ENCODE results near the gene FCHSD2. TPM values are rescaled to one million over a fixed set of nuclear protein-coding genes. Genes with fewer than 3 reads are reported as not detected.

The FCHSD2 gene
- polyA plus RNA-seq, 1 donor (not counting 4 experiments of a cell fraction or from before 2014, with no cell fraction given), result 14.2 TPM

DNA sequence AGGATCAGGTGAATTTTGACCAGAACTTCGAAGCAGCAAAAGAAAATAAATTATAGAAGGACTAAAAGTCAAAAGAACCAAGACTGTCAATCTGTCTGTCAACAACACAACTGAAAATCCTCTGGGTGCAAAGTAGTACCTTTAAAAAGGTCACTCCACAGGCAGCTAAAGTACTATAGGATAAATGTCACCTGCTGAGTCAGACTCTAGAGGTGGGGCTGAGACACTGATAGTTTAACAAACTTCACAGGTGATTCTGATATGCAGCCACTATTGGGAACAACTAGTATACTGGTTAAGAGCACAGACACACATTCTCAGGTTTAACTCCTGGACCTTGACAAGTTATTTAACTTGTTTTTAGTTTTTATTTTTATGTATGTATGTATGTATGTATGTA, 107.3 kb downstream of the FCHSD2 start:
- FAIRE-seq (no peak), DNase-seq (ENCODE audit: low read depth, low spot score) (no peak)
- no peak overlapping the region for H3K4me3 ChIP-seq (ENCODE audit: control insufficient read depth in 2 of 3, extremely low read depth in 1 of 3, insufficient read depth in 2 of 3, low read depth in 1 of 3, low read length in 3 of 3)
- H3K9me3 ChIP-seq (ENCODE audit: control insufficient read depth, low read depth, low read length), result no peaks in the 10 kb centered on the region
- no peaks in the 10 kb centered on the region for H3K79me2 ChIP-seq (ENCODE audit: control insufficient read depth, insufficient read depth, low read length)
- no peaks in the 10 kb centered on the region for H3K36me3 ChIP-seq (ENCODE audit: control insufficient read depth in 2 of 2, extremely low read depth in 1 of 2, insufficient read depth in 2 of 2, low read length in 2 of 2)
- no peaks in the 10 kb centered on the region for H3K4me1 ChIP-seq (ENCODE audit: control insufficient read depth, extremely low read depth, insufficient read depth, low read length)
- H3K27ac ChIP-seq (ENCODE audit: control insufficient read depth, insufficient read depth, low read length), result no peak overlapping the region
- H3K27me3 ChIP-seq (ENCODE audit: control insufficient read depth, extremely low read depth, insufficient read depth, low read length), result no peaks in the 10 kb centered on the region
- dilution Hi-C loops (cut with MboI; ENCODE audit: extremely low pct_ligation_motif_present, low sequenced_read_pairs), result no loop called here
- no peaks in the 10 kb centered on the region for H4K20me1 ChIP-seq (ENCODE audit: control insufficient read depth, extremely low read depth, insufficient read depth, low read length)
- no peak overlapping the region for H3K4me2 ChIP-seq (ENCODE audit: control insufficient read depth, extremely low read depth, insufficient read depth, low read depth, low read length)
- no peak overlapping the region for H3K9ac ChIP-seq (ENCODE audit: control insufficient read depth, extremely low read depth, insufficient read depth, low read length)
- no peaks in the 10 kb centered on the region for H3K9me1 ChIP-seq (ENCODE audit: control insufficient read depth, extremely low read depth, insufficient read depth, low read length)
- TF ChIP-seq, protein P1, sequence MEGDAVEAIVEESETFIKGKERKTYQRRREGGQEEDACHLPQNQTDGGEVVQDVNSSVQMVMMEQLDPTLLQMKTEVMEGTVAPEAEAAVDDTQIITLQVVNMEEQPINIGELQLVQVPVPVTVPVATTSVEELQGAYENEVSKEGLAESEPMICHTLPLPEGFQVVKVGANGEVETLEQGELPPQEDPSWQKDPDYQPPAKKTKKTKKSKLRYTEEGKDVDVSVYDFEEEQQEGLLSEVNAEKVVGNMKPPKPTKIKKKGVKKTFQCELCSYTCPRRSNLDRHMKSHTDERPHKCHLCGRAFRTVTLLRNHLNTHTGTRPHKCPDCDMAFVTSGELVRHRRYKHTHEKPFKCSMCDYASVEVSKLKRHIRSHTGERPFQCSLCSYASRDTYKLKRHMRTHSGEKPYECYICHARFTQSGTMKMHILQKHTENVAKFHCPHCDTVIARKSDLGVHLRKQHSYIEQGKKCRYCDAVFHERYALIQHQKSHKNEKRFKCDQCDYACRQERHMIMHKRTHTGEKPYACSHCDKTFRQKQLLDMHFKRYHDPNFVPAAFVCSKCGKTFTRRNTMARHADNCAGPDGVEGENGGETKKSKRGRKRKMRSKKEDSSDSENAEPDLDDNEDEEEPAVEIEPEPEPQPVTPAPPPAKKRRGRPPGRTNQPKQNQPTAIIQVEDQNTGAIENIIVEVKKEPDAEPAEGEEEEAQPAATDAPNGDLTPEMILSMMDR (optimal IDR thresholded peaks at IDR 0.05 in 1 of 3, IDR thresholded peaks at IDR 0.05 in 1 of 3, conservative IDR thresholded peaks at IDR 0.05 in 1 of 3; ENCODE audit: extremely low read depth in 1 of 3, insufficient read depth in 2 of 3, low read length in 3 of 3), result no peak
- no peak for TF ChIP-seq EZH2 (IDR thresholded peaks at IDR 0.05; ENCODE audit: low read length)
- no peak overlapping the region for H2AFZ ChIP-seq (ENCODE audit: control insufficient read depth, low read length)

DNA sequence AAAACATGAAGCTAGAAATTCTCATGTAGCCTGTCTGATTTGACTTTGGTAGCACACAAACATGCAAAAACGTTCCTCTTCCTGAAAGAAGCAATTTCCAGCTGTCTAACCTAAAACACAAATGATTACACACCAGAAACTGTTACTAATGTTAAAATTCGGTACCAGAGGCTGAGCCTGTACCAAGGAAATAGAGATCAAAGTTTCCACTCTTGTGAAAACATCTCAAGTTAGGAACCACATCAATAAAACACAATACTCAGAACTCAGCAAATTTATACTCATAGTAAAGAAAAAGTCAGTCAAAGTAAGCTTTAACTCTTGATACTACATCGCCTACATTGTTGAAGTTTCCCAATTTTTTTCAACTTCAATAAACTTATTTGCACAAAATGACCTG, 107.8 kb downstream of the FCHSD2 start:
- DNase-seq (ENCODE audit: low read depth, low spot score) (no peak), FAIRE-seq (no peak)
- no peaks in the 10 kb centered on the region for H3K79me2 ChIP-seq (ENCODE audit: control insufficient read depth, insufficient read depth, low read length)
- no peak for TF ChIP-seq EZH2 (IDR thresholded peaks at IDR 0.05; ENCODE audit: low read length)
- TF ChIP-seq, protein P1 (optimal IDR thresholded peaks at IDR 0.05 in 1 of 3, IDR thresholded peaks at IDR 0.05 in 1 of 3, conservative IDR thresholded peaks at IDR 0.05 in 1 of 3; ENCODE audit: extremely low read depth in 1 of 3, insufficient read depth in 2 of 3, low read length in 3 of 3), result no peak
- no peak overlapping the region for H2AFZ ChIP-seq (ENCODE audit: control insufficient read depth, low read length)
- no peaks in the 10 kb centered on the region for H3K9me3 ChIP-seq (ENCODE audit: control insufficient read depth, low read depth, low read length)
- dilution Hi-C loops (cut with MboI; ENCODE audit: extremely low pct_ligation_motif_present, low sequenced_read_pairs), result no loop called here
- H4K20me1 ChIP-seq (ENCODE audit: control insufficient read depth, extremely low read depth, insufficient read depth, low read length), result no peaks in the 10 kb centered on the region
- H3K4me2 ChIP-seq (ENCODE audit: control insufficient read depth, extremely low read depth, insufficient read depth, low read depth, low read length), result no peak overlapping the region
- no peaks in the 10 kb centered on the region for H3K27me3 ChIP-seq (ENCODE audit: control insufficient read depth, extremely low read depth, insufficient read depth, low read length)
- H3K9ac ChIP-seq (ENCODE audit: control insufficient read depth, extremely low read depth, insufficient read depth, low read length), result no peak overlapping the region
- H3K4me1 ChIP-seq (ENCODE audit: control insufficient read depth, extremely low read depth, insufficient read depth, low read length), result no peaks in the 10 kb centered on the region
- H3K27ac ChIP-seq (ENCODE audit: control insufficient read depth, insufficient read depth, low read length), result no peak overlapping the region
- H3K4me3 ChIP-seq (ENCODE audit: control insufficient read depth in 2 of 3, extremely low read depth in 1 of 3, insufficient read depth in 2 of 3, low read depth in 1 of 3, low read length in 3 of 3), result no peak overlapping the region
- H3K9me1 ChIP-seq (ENCODE audit: control insufficient read depth, extremely low read depth, insufficient read depth, low read length), result no peaks in the 10 kb centered on the region
- H3K36me3 ChIP-seq (ENCODE audit: control insufficient read depth in 2 of 2, extremely low read depth in 1 of 2, insufficient read depth in 2 of 2, low read length in 2 of 2), result no peaks in the 10 kb centered on the region
